ENCODE measurements around the gene OLFM1.
A peak's percentile ranks its signal among the peaks of the same experiment; 100 is the strongest.
"Not testable (repeated sequence)": the region's sequence is repeated elsewhere in the genome, so short reads cannot be mapped to it uniquely, and the experiment has no call there.

The OLFM1 gene

DNA sequence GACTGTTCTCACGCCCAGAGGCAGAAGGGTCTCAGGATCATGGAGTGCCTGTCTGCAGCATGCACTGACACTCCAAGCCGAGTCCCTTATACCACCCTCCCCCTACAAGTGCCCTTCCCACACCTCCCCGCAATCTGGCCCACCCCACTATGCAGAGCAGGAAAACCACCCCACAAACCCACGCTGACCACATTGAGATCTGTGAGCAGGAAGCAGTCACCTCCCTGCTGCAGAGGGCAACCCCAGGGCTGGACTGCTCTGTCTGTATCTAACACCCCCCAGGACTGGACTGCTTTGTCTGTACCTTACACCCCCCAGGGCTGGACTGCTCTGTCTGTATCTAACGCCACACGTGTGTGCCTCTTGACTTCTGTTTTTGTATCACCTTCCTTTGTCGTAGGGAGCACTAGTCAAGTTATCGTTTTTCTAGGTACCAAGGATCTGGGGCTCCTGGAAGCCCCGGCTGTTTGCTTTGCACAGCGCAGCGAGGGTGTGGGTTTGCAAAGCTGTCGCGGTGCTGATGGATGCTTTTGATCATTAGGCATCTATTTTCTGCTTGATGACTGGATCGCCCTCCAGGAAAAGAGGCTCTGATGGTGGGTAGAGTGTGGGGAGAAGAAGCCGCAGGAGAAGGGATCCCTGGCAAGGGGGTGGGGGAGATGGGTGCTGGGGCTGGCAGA, 21.5 kb downstream of the OLFM1 start:
- DNase-seq: no peak

DNA sequence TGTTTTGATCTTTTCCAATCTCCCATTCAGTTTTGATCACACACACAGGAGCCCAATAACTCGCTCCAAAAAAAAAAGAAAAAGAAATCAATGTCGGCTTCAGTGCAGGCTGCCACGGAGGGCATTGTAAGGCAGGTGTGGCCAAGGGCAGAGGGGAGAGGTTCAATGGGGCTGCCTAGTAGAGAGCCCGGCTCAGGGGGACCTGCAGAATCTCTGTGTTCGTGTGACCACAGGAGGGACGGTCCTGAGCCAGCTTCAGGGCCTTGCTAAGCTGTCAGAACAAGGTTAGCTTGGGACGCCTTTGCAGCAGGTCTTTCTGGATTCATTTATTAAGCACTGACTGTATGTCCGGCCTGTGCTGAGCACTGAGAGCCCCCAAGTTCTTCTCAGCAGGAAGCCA, 22.2 kb downstream of the OLFM1 start:
- DNase-seq: no peak

DNA sequence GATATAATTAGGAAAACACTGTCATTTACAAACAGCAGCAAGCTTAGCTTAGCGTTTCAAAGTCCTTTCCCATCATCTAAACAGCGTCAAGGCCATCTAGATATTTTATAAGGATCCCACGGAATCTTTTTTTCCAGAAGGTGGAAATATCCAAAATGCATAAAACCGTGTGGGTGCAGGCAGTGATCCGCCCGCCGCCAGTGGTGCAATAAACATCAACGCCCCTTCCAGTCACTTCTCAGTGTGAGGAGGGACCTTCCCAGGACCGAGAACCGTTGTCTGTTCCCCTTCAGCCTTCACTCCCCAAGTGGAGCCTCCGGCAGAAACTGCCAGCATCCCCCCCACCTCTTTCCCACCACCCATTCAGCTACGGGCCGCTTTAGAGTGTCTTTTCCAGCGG, 22.9 kb downstream of the OLFM1 start:
- DNase-seq: no peak

DNA sequence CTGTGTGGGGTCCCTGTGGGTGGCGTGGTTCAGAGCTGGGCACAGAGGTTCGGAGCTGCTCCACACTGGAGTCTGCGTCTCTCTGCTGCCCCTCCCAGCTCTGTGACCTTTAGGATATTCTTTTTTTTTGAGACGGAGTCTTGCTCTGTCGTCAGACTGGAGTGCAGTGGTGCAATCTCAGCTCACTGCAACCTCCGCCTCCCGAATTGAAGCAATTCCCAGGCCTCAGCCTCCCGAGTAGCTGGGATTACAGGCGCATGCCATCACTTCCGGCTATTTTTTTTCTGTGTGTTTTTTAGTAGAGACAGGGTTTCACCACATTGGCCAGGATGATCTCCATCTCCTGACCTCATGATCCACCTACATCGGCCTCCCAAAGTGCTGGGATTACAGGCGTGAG, 24.1 kb downstream of the OLFM1 start:
- not testable (repeated sequence) for DNase-seq

GRCh38 chr9:135116371-135116770, 28.9 kb downstream of the OLFM1 start:
- no peak for DNase-seq

DNA sequence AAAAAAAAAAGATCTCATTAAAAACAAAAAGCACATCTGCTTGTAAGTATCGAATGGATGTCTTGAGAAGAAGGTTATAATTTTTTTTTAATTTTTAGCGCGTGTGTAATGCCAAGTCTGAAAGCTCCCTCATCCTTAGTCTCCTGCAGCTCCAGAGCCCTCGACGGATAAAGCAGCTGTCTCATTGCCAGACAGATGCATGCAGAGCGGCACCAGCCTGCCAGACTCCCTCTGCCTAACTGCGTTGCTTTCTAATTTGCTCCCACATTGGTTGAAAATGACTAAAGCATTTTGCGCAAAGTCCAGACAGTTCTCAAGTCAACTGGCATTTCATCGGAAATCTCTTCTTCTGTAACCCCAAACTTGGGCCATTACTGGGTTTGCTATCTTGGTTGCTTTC, 29.4 kb downstream of the OLFM1 start:
- no peak for DNase-seq

DNA sequence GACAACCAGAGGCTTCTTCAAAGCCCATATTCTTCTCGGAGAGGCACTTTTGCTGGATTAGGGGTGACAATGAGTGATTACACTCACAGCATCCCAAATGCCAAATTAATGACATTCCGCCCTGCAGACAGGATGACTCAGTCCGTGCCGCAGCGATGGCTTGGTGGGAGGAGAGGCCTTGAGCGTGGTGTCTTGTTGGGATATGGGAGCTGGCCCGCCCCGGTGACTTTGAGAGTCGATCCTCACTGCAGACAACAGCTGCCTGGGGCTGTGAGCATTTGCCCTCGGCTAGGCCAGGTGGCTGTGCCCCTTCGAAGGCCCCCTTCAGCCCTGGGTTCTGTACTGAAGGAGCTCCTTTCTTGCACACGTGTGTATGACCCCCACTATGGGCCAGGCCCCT, 29.8 kb downstream of the OLFM1 start:
- DNase-seq: no peak

DNA sequence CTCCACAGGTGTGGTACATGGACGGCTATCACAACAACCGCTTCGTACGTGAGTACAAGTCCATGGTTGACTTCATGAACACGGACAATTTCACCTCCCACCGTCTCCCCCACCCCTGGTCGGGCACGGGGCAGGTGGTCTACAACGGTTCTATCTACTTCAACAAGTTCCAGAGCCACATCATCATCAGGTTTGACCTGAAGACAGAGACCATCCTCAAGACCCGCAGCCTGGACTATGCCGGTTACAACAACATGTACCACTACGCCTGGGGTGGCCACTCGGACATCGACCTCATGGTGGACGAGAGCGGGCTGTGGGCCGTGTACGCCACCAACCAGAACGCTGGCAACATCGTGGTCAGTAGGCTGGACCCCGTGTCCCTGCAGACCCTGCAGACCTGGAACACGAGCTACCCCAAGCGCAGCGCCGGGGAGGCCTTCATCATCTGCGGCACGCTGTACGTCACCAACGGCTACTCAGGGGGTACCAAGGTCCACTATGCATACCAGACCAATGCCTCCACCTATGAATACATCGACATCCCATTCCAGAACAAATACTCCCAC, 32.1 kb downstream of the OLFM1 start:
- no peak for DNase-seq

DNA sequence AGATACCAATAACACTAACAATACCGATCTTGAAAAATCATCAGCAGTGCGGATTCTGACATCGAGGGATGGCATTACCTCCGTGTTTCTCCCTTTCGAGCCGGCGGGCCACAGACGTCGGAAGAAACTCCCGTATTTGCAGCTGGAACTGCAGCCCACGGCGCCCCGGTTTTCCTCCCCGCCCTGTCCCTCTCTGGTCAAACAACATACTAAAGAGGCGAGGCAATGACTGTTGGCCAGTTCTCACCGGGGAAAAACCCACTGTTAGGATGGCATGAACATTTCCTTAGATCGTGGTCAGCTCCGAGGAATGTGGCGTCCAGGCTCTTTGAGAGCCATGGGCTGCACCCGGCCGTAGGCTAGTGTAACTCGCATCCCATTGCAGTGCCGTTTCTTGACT, 32.8 kb downstream of the OLFM1 start:
- DNase-seq: no peak

- no peak for DNase-seq
These were observed 34.8 kb downstream of the OLFM1 start for GRCh38 chr9:135122316-135122715.

- no peak for DNase-seq
These were observed 35.8 kb downstream of the OLFM1 start for GRCh38 chr9:135123126-135123772.

DNA sequence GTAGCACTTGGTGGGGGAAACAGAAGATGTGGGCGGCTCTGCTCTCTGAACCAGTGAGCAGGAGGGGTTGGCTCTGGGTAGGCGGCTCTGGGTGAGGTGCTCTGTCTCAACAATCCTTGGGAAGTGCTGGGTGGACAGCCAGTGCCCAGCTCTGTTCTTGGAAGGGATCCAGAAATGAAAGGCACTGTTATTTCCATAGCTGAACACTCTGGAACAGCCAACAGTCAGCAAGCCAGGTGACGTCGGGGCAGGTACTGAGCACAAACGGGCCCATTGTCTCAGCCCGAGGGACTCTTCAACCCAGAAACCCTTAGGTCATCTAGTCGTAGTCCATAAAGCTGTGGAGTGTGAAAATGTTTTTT, 36.3 kb downstream of the OLFM1 start:
- no peak for DNase-seq

- DNase-seq: no peak
These were observed 39.2 kb downstream of the OLFM1 start for GRCh38 chr9:135126451-135127187.

GRCh38 chr9:135127718-135128670, 40.5 kb downstream of the OLFM1 start:
- no peak for DNase-seq

DNA sequence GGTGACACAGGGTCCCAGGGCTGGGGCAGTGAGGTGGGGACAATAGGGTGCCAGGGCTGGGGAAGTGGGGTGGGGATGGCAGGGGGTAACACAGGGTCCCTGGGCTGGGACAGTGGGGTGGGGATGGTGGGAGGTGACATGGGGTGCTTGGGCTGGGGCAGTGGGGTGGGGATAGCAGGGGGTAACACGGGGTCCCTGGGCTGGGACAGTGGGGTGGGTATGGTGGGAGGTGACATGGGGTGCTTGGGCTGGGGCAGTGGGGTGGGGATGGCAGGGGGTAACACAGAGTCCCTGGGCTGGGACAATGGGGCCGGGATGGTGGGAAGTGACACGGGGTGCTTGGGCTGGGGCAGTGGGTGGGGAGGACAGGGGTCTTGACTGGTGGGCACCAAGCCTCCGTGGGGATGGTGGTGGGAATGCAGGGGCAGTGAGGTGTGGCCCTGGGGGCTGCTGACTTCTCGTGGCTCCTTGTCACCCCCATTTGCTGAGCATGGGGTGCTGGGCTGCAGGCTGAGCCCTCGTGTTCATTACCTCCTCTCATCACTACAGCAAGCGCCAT, 41.7 kb downstream of the OLFM1 start:
- no peak for DNase-seq

- peak; percentile 85 for DNase-seq
These were observed 42.9 kb downstream of the OLFM1 start for GRCh38 chr9:135130207-135130976.

- no peak for DNase-seq
These were observed 44.0 kb downstream of the OLFM1 start for GRCh38 chr9:135131488-135131887.

DNA sequence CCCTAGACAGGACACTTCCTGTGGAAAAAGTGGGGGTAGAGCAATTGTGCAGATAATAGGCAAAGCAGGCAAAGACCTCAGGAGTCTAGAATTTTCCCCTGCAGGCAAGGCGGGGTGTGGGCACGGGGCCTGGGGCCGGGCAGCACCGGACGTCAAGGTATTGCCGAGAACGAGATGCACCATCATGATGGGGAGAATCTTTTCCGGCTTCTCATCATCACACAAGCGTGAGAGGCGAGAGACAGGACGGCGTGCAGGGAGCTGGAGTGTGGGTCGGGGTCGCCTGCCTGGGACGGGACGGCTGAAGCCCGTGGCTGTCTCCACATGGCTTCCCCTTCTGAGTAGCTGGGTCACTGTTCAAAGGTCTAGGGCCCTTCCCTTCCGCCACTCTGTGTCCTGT, 44.5 kb downstream of the OLFM1 start:
- no peak for DNase-seq

DNA sequence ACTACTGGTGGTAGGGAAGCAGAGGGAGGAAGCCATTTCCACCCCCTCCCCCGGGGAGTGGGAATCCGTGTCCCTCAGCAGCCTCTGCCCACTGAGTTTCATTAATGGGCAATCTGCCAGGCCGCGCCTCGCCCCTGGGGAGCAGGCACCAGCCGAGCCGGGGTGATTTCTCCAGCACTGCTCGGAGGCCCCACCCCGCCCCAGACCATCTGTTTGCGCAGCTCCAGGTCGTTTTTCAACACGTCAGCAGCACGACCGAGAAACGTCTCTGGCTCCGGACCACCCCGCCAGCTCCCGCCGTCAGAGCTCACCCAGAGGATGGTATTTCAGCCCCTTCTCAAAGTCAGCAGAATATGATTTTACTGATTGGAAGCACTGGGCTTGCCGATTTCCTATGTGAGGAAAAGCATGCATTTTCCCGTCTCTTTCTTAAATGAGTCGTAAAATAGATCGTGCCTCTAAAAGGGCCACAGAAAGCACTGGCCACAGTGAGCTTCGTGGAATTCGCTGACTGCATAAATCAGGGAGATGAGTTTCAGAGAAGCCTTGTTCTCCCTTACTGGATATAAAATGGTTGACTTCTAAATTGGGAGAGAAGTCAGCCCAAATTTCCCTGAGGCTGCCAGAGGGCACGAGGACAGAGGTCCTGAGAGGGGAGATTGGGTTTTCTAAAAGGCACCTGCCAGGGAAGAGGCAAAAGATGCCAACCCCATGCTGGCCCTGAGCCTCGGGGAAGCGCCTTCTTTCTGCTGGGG, 47.0 kb downstream of the OLFM1 start:
- peak; percentile 43 for DNase-seq

DNA sequence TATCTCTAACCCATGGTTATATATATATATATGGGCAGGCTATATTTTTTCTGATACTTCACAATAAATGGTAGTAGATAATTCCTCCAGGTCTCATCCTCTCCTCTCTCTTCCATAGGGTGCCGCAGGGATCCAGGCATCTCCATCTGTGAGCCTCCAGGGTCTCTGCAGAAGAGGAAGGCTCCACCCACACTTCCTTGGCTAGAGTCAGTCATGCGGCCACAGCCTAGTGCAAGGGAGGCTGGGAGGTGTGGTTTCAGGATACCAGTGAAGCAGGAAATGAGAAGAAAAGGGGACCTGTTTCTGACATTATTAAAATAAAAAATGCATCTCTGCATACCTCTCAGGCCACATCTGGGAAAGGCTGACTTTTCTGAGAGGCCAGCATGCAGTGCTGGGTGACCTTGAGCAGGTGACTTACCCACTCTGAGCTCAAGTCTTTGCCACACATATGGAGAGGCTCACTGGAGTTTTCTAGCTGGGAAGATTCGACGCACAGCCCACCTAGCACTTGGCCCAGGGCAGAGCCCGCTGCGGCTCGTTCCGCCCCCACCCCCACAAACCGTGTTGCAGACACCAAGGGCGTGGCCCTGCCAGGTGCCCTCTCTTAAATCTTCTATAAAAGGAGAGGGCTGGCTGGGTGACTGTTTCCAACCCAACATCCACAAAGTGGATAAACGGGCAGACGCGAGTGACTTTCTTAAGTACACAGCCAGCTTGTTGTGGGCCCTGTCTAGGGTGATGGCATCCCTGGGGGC, 47.9 kb downstream of the OLFM1 start:
- no peak for DNase-seq
